GM12878 (cell line): ENCODE data around the gene SLC17A8. TPM values are rescaled to one million over a fixed set of nuclear protein-coding genes. Genes with fewer than 3 reads are reported as not detected.

Experiments used
- ATAC-seq: fragments of 200-7000 bp; cut with Tn5 transposase; 3 replicates; pipeline ENCODE4 v1.9.1; 2020; ENCODE audit warnings: mild to moderate bottlenecking, moderate library complexity
- BruUV-seq: library from RNA; stranded (reverse); fragments of 400-500 nt; replicated peaks from 2 replicates; lab custom pipeline; 2021; lab: Mats Ljungman, UMichigan
- CTCF ChIA-PET: fragments of 300-600 bp; sonication (Branson Sonifier 250); formaldehyde crosslinking; extraction: SDS; loops from one replicate; lab custom pipeline; 2021; ENCODE audit warnings: inconsistent platforms; lab: Yijun Ruan, JAX
- POLR2A ChIA-PET: fragments of 350-600 bp; formaldehyde crosslinking; extraction: SDS; loops from one replicate; lab custom pipeline; 2021; ENCODE audit warnings: inconsistent platforms; lab: Charles Lee
- RAD21 ChIA-PET: fragments of 300-600 bp; sonication (Branson Sonifier 250); formaldehyde crosslinking; loops from one replicate; lab custom pipeline; 2023; ENCODE audit warnings: antibody characterized with exemption; ENCODE audit not compliant: unreplicated experiment; lab: Charles Lee
- SMC1A ChIA-PET: fragments of 300-600 bp; sonication (Branson Sonifier 250); formaldehyde crosslinking; loops from one replicate; lab custom pipeline; 2023; ENCODE audit not compliant: unreplicated experiment, uncharacterized antibody; lab: Charles Lee
- DNase-seq: peaks from one replicate; pipeline ENCODE4 v3.0.0-alpha.2; 2011; ENCODE audit warnings: low read depth, low spot score
- FAIRE-seq: peaks from 3 replicates; lab custom pipeline; 2011; peaks lifted over from hg19 to GRCh38; lab: Jason Lieb, UNC
- H2AFZ ChIP-seq: 2 replicates; pipeline ENCODE4 v1.6.0; 2011; ENCODE audit warnings: low read depth, low read length, control low read depth; ENCODE audit not compliant: control insufficient read depth
- H3K27ac ChIP-seq: 2 replicates; pipeline ENCODE4 v1.5.1; 2011; ENCODE audit warnings: control low read depth; ENCODE audit not compliant: control insufficient read depth, insufficient read depth
- H3K27me3 ChIP-seq, 2 experiments: replicated peaks in 1 of 2; 2 replicates each; pipeline versions ENCODE4 v1.6.0 to v1.6.1; 2011; ENCODE audit warnings: low read length in 1 of 2; ENCODE audit not compliant: control insufficient read depth in 2 of 2, insufficient read depth in 2 of 2
- H3K36me3 ChIP-seq, 2 experiments: 2 replicates each; pipeline ENCODE4 v1.5.1; 2011; ENCODE audit warnings: low read length in 1 of 2; ENCODE audit not compliant: control insufficient read depth in 2 of 2, insufficient read depth in 2 of 2
- H3K4me1 ChIP-seq: 2 replicates; pipeline ENCODE4 v1.6.1; 2011; ENCODE audit warnings: mild to moderate bottlenecking, low read length, moderate library complexity, mixed read lengths; ENCODE audit not compliant: control insufficient read depth, insufficient read depth
- H3K4me2 ChIP-seq: 2 replicates; pipeline ENCODE4 v1.6.0; 2011; ENCODE audit warnings: control low read depth; ENCODE audit not compliant: control insufficient read depth, insufficient read depth
- H3K4me3 ChIP-seq: fragments of 200-600 bp; sonication (generic); 2 replicates; pipeline ENCODE4 v1.5.1; 2016
- H3K79me2 ChIP-seq: 2 replicates; pipeline ENCODE4 v1.6.0; 2011; ENCODE audit warnings: low read length; ENCODE audit not compliant: control insufficient read depth, insufficient read depth
- H3K9ac ChIP-seq: 2 replicates; pipeline ENCODE4 v1.8.0; 2011; ENCODE audit warnings: low read length, control low read depth, mixed read lengths; ENCODE audit not compliant: control insufficient read depth, insufficient read depth
- H3K9me3 ChIP-seq: replicated peaks from 3 replicates; pipeline ENCODE4 v1.5.1; 2011; ENCODE audit warnings: mild to moderate bottlenecking, low read length; ENCODE audit not compliant: control insufficient read depth, insufficient read depth
- H4K20me1 ChIP-seq: 2 replicates; pipeline ENCODE4 v1.6.0; 2011; ENCODE audit not compliant: control insufficient read depth, insufficient read depth
- CBX3 ChIP-seq: fragments of 200-600 bp; sonication (generic); IDR thresholded peaks from 2 replicates; pipeline ENCODE4 v1.6.1; 2016; ENCODE audit warnings: low read depth, borderline replicate concordance
- CEBPB ChIP-seq, 2 experiments: fragments of 150-350 bp in 1 of 2; IDR thresholded peaks; 2 replicates each; pipeline ENCODE4 v1.6.1; 2012 to 2014; ENCODE audit warnings: low read depth in 2 of 2, low read length in 2 of 2, borderline replicate concordance in 1 of 2, inconsistent platforms in 1 of 2
- FOS ChIP-seq: IDR thresholded peaks from 3 replicates; pipeline ENCODE4 v1.6.1; 2011; ENCODE audit warnings: borderline replicate concordance; ENCODE audit not compliant: insufficient read length; ENCODE audit errors: extremely low read depth
- IRF4 ChIP-seq: IDR thresholded peaks from 2 replicates; pipeline ENCODE4 v1.6.1; 2011; ENCODE audit warnings: low read depth, low read length
- KAT2A ChIP-seq: conservative IDR thresholded peaks from 2 replicates; pipeline ENCODE4 v1.6.1; 2011; ENCODE audit warnings: low read depth, low read length; ENCODE audit not compliant: control insufficient read depth
- MXI1 ChIP-seq: fragments of 150-350 bp; IDR thresholded peaks from 2 replicates; pipeline ENCODE4 v1.6.1; 2011; ENCODE audit warnings: low read depth, mild to moderate bottlenecking, inconsistent platforms, low read length, improper control_type of control experiment
- NFYA ChIP-seq: IDR thresholded peaks from 2 replicates; pipeline ENCODE4 v1.6.1; 2011; ENCODE audit warnings: low read depth, mild to moderate bottlenecking, low read length, improper control_type of control experiment, borderline replicate concordance
- NR2C1 ChIP-seq: fragments of 450-650 bp; IDR thresholded peaks from 2 replicates; pipeline ENCODE4 v1.6.1; 2017; ENCODE audit warnings: antibody characterized with exemption, mild to moderate bottlenecking, moderate library complexity
- POLR2A ChIP-seq: IDR thresholded peaks from 2 replicates; pipeline ENCODE4 v1.6.1; 2011; ENCODE audit warnings: low read depth, mild to moderate bottlenecking, low read length
- RBBP5 ChIP-seq: fragments of 200-600 bp; sonication (generic); conservative IDR thresholded peaks from 2 replicates; pipeline ENCODE4 v1.6.1; 2016
- SPI1 ChIP-seq: IDR thresholded peaks from 2 replicates; pipeline ENCODE4 v1.6.1; 2011; ENCODE audit warnings: low read depth, mild to moderate bottlenecking, low read length, moderate library complexity, borderline replicate concordance; ENCODE audit not compliant: insufficient read depth
- SRF ChIP-seq, 2 experiments: IDR thresholded peaks; 2 replicates each; pipeline ENCODE4 v1.6.1; 2011; ENCODE audit warnings: low read depth in 2 of 2, low read length in 2 of 2, mild to moderate bottlenecking in 1 of 2, moderate library complexity in 1 of 2
- SUPT20H ChIP-seq: IDR thresholded peaks from 2 replicates; pipeline ENCODE4 v1.6.1; 2011; ENCODE audit warnings: low read depth, mild to moderate bottlenecking, low read length, moderate library complexity, borderline replicate concordance; ENCODE audit not compliant: control insufficient read depth
- TCF12 ChIP-seq: IDR thresholded peaks from 2 replicates; pipeline ENCODE4 v1.6.1; 2011; ENCODE audit warnings: low read depth, mild to moderate bottlenecking, low read length
- ZSCAN29 ChIP-seq: fragments of 450-650 bp; IDR thresholded peaks from 2 replicates; pipeline ENCODE4 v1.6.1; 2017; ENCODE audit warnings: mild to moderate bottlenecking, moderate library complexity
- WGBS: methylation state at CpG from one replicate; pipeline ENCODE4 v1.1.6; 2016; ENCODE audit warnings: low lambda C conversion rate; ENCODE audit not compliant: insufficient replicate concordance, insufficient coverage; ENCODE audit errors: missing lambda C conversion rate; 5-methylcytosine and 5-hydroxymethylcytosine counted together
- in situ Hi-C: fragments of 300-500 bp; cut with MboI; formaldehyde crosslinking; loops from 9 replicates; pipeline ENCODE4 v1.14.3; 2018; ENCODE audit warnings: mixed read lengths
- intact Hi-C: fragments of 100-400 bp; cut with micrococcal nuclease; formaldehyde crosslinking; loops from one replicate; pipeline ENCODE4 v1.14.2; 2022; ENCODE audit not compliant: unreplicated experiment
- polyA plus RNA-seq, 11 experiments: library from polyadenylated mRNA; depleted of rRNA in 4 of 11; unstranded in 6 of 11; stranded (reverse) in 5 of 11; fragments of >200 nt; fragmentation: Nextera tagmentation in 4 of 11; fragmentation: Illumina TruSeq in 1 of 11; extraction: Ambion mirVana in 4 of 11; extraction: Trizol in 1 of 11; gene quantifications; 1 replicate in 1 of 11; 2 replicates in 10 of 11; pipeline versions ENCODE4 v1.2.1 to v1.2.3, GENCODE V29; 2011 to 2016; ENCODE audit warnings: inconsistent platforms in 2 of 11, missing spikeins in 2 of 11, low read depth in 1 of 11
- total RNA-seq, 4 experiments: library from RNA; depleted of rRNA in 3 of 4; stranded (reverse); fragments of >200 nt in 3 of 4; fragmentation: Illumina TruSeq in 1 of 4; extraction: Trizol in 1 of 4; gene quantifications; 2 replicates each; pipeline versions ENCODE4 v1.2.1 to v1.2.3, GENCODE V29; 2013 to 2021

Gene SLC17A8
- total and polyA plus RNA-seq, 10 of the 15 experiments (the other 5 are each of a cell fraction or from before 2014, with no cell fraction given), result 0.18 TPM; not detected in 9

DNA sequence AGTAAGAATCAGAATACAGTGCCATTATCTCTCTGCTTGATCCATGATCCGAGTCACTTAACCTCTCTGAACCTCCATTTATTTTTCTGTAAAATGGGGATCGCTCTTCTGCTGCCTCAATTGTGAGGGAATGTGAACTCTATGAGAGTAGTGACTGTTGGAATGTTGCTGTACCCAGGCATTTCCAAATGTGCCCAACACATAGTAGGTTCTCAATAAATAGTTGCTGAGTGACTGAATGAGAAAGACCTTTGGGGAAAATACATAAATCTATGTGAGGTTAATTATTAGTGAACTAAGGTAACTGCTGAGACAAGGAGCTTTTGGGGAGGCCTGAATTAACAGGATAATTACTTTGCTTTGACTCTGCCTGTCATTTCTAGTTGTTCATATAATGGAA lies 82.9 kb downstream of the SLC17A8 start (continued):
- TF ChIP-seq SRF (IDR thresholded peaks at IDR 0.05; ENCODE audit: low read depth in 2 of 2, low read length in 2 of 2), result no peak
- no peak for TF ChIP-seq RBBP5
- no peak for TF ChIP-seq CBX3
- no peak for TF ChIP-seq SUPT20H
- TF ChIP-seq CEBPB (IDR thresholded peaks at IDR 0.05; ENCODE audit: borderline replicate concordance in 1 of 2, low read depth in 2 of 2, low read length in 2 of 2), result no peak
- no peak for TF ChIP-seq TCF12
- no peak for TF ChIP-seq IRF4
- no peak for TF ChIP-seq MXI1

DNA sequence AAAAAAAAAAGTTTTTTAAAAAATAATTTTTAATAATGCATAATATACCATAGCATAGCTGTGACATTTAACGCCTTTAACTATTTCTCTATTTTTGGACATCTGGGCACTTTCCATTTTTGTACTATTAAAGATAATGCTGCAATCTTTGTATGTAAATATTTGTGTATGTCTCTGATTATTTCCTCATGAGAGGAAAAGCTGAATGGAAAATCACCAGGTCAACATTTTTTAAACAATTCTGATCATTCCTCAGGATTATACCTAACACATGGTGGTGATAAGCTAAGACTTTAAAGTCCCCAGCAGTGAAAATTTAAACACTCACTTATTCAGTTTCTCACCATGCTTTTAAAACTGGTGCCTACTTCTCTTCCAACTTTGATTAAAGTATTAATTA lies 85.5 kb downstream of the SLC17A8 start:
- H3K36me3 ChIP-seq, result no peaks in the 10 kb centered on the region
- no peak overlapping the region for H3K27ac ChIP-seq
- no peak overlapping the region for H3K9ac ChIP-seq
- ChIA-PET RAD21 (no interaction called here), SMC1A (no interaction called here)
- TF ChIP-seq FOS, result no peak
- no peak for TF ChIP-seq ZSCAN29
- no peak for TF ChIP-seq NFYA
- no peak for TF ChIP-seq SPI1
- TF ChIP-seq NR2C1, result no peak
- TF ChIP-seq KAT2A, result no peak
- TF ChIP-seq POLR2A, result no peak
- TF ChIP-seq, all 136 proteins: peak for 0
- no peak for DNase-seq
- in situ Hi-C loops (no loop called here), intact Hi-C loops (no loop called here)
- H3K9me3 ChIP-seq, result no peaks in the 10 kb centered on the region
- no peak overlapping the region for H3K4me2 ChIP-seq
- no peak overlapping the region for H3K4me3 ChIP-seq
- WGBS, result 30% methylated on average over 1 of the region's 1 CpG
- no peak overlapping the region for H2AFZ ChIP-seq
- ATAC-seq, result no peak
- peaks cover 0 to 1% of the 10 kb centered on the region in 2 experiments; a peak in 1 of 4 replicates for H3K27me3 ChIP-seq
- no peaks in the 10 kb centered on the region for H4K20me1 ChIP-seq
- H3K79me2 ChIP-seq, result no peaks in the 10 kb centered on the region
- POLR2A ChIA-PET, result no interaction called here
- CTCF ChIA-PET, result interaction anchor here (0.8 kb wide), 1 partner anchor 38 kb away, joined by 3 read pairs; no protein-coding TSS in a partner anchor
- no peaks in the 10 kb centered on the region for H3K4me1 ChIP-seq
- BruUV-seq, result no TSS peak
- no peak for FAIRE-seq
